RCC 7860 (cell line): Measurements from ENCODE around the gene KY.
A peak's percentile ranks its signal among the peaks of the same experiment; 100 is the strongest.

ENCODE experiments used
- DNase-seq: peaks from one replicate; pipeline ENCODE4 v3.0.0-alpha.2; 2015; ENCODE audit warnings: low spot score
- FAIRE-seq: peaks from 2 replicates; lab custom pipeline; 2012; peaks lifted over from hg19 to GRCh38; lab: Jason Lieb, UNC

KY gene

DNA sequence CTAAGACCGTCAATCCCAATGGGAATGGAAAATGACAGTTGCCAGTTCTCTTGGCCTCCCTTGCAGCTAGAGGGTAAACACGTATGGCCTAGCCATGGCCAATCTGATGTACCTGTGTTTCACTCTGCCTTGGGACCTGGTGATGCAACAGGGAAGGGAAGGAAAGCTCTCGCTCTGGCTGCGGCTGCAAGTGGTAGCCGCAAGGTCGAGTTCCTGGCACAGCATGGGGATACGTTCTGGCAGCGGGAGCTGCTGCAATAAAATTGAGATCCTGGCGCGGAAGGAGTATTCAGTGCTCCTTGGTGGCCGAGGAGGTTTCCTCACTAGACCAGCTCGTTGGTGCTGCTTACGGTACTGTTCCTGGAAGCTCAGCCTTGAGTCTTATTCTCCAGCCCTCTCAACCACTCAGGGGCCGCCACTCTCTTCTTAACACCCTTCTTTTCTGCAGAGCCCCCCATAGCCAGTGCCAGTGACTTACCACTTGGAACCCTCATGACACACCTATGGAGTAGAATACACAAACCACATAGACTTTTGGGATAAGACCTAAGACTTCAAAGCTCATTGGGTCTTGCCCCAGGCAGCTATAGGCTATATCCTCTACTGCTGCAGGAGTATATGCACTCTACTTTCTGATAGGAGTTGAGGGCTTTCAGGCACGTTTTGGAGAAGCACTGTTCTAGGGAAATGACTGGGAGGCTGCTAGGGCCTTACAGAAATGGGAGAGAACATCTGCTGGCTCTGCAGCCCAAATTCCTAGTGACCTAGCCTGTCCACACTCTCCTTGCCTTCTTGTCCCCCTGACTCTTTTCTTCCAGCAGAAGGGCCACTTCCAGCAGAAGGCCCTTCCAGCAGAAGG is 2.7 kb downstream of the KY start:
- no peak for DNase-seq
- FAIRE-seq = no peak

DNA sequence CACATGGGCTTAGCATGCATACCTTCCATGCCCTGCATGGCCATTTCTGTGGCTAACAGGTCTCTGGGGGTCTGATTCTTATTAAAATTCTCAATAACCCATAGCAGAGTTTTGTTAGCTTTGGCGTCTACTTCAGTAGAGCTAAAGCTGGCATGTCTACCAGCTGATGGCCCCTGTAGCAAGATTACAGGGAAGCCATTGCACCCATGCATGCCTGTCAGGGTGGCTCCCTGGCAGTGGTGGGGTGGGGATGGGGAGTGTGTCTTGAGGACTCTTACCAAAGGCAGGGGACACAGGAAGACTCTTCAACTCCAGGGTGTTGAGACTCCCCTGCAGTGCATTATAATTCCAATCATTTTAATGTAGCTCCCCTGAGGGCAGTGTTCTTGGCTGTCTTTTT is 4.7 kb downstream of the KY start:
- FAIRE-seq (no peak), DNase-seq (no peak)

DNA sequence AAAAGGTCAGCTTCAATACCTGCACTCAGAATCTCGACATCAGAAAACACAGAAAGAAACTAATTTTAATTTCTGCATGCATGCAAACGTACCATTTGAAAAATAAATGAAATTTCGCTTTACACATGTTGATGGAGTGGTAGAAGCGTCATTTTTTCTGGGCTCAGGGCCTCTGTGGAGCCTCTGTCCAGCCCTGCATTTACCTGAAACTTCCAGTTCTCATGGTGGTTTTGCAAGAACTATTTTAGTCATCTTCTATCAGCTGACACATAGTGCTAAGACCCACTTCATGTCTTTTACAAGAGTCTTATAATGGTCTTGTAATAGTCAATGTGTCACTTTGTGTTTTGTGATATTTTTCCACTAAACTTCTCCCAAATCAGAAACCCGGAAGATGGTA is 5.3 kb downstream of the KY start:
- FAIRE-seq (no peak), DNase-seq (no peak)

DNA sequence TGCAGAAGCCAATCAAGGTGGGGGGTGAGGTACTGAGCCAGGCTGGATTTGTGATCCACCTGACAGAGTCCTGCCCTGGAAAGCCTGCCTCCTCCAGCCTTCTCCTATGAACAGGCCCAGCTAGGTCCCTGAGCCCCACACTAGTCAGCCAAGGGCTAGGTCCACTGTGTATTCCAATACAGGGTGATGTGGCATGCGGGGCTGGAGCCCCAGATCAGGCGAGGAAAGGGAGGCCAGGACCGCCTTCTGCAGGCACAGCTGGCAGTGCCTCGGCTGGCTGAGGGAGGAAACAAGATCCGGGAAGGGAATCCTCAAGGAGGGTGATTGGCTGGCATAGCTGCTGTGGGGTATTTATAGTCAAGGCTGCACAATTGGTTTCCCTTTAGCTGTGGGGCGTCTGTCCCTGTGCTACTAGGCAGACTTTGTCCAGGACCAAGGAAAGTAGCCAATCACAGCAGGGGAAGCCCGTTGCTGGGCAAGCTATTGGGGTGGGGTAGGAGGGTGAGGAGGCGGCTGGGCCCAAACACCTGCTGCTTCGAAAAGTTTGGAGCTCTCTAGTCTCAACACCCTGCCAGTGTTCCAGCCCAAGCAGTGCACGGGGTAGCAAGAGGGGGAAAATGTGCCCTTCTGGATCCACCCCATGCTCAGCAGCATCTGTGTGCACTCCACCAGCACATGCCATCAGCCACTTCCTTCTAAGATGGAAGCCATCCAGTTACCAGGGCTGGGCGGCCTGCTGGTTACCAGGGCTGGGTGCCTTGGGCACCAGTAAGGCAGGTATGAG is 5.9 kb downstream of the KY start:
- DNase-seq (no peak), FAIRE-seq (no peak)

- FAIRE-seq = no peak
Observed at GRCh38 chr3:134643150-134643675, 7.6 kb downstream of the KY start.

GRCh38 chr3:134642445-134643149 is 8.2 kb downstream of the KY start:
- DNase-seq (no peak), FAIRE-seq (no peak)

More at GRCh38 chr3:134643150-134643675, 7.6 kb downstream of the KY start:
- DNase-seq = no peak

- FAIRE-seq (no peak), DNase-seq (no peak)
Observed at GRCh38 chr3:134641671-134642300, 9.0 kb downstream of the KY start.

- FAIRE-seq (no peak), DNase-seq (peak; percentile 24)
Observed at GRCh38 chr3:134640872-134641470, 9.9 kb downstream of the KY start.

- no peak for DNase-seq
- FAIRE-seq = no peak
Observed at GRCh38 chr3:134640378-134640777, 10.4 kb downstream of the KY start.

- FAIRE-seq (no peak), DNase-seq (no peak)
Observed at GRCh38 chr3:134638385-134639030, 12.3 kb downstream of the KY start.

DNA sequence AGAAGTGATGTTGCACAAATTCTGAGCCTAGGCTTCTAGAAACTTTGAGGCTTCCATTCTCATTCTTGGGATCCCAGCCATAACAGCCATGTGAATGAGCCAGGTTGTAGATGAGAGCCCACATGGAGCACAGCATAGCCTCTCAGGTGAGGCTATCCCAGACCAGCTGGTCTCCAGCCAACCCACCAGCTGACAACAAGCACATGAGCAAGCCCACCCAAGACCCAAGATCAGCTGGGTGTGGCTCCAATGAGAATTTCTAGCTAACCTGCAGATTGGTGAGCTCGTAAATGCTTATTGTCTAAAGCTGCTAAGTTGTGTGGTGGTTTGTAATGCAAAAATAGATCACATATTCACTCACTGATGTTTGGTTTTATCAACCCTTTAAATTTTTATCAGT is 14.4 kb downstream of the KY start:
- no peak for DNase-seq
- no peak for FAIRE-seq

GRCh38 chr3:134630506-134630905 is 20.3 kb downstream of the KY start:
- peak; percentile 39 for FAIRE-seq
- DNase-seq = peak; percentile 33

DNA sequence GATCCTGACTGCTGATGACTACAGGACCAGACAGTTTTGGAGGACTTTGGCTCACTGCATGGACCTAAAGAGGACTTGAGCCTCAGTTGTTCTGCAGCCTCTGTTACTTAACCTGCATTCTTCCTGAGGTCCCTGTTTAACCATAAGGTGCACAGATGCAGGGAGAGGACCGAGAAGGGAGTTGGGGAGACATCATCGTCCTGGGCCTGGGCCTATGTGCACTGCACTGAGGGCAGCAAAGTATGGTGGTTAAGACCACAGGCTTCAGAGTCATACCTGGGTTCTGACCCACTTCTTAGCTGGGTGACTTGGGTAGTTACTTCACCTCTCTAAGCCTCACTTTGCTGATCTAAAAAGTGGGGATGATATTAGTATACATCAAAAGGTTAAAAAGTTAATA is 21.9 kb downstream of the KY start:
- FAIRE-seq (no peak), DNase-seq (no peak)

- peak; percentile 14 for FAIRE-seq
- peak; percentile 47 for DNase-seq
Observed at GRCh38 chr3:134627831-134628230, 23.0 kb downstream of the KY start.

DNA sequence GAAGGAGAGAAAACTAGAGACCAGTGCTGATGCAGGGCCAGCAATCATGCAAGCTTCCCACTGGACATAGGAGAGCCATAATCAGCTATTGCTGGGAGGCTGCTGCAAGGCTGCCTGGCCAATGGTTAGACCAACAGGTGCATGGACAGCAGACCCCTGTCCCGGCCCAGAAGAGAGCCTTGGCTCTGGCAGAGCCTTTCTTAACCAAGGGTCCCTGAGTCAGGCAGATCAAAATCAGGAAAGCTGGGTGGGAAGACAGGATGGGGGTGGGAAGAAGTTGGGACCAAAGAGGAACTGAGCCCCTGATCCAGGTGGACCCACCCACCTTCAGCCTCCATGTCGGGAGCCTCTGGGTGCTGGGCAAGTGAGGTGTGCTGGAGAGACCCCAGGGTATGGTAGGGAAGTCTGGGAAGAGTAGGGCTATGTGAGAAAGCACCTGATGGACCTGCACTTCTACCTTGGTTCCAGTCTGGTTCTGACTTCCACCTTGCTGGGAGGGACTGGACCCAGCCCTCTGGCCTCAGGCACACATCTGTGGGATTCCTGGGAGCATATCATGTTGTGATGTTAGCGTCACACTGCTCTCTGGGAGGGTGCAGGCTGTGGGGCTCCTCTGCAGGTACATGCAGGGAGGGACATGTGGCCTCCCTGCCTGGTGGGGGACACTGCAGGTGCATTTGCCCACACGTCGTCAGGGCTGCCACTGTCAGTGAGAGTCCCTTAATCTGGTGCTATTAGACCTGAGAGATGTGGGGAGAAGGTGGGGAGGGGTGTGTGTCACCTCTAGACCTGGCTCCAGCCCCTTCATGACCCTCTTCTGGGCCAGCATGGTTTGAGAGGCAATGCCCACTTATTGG is 24.7 kb downstream of the KY start:
- DNase-seq = no peak
- no peak for FAIRE-seq

DNA sequence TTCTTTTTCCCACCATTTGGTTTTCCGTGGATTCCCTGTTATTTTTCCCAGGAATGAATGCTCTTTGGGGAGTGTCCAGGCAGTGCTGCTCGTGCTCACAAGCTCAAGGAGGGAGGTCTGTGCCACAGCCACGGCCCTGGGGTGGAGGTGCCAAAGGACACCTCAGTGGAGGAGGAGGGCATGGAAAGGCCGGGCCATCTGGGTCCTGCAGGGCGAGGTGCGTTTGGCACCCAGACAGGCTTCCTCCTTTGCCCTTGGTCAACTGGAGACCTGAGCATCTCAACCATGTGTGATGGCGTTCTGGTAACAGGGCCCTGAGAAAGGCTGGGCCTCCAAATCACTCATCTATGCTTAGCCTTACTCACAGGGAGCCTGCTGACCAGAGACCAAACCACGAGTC is 25.4 kb downstream of the KY start:
- DNase-seq (no peak), FAIRE-seq (no peak)

DNA sequence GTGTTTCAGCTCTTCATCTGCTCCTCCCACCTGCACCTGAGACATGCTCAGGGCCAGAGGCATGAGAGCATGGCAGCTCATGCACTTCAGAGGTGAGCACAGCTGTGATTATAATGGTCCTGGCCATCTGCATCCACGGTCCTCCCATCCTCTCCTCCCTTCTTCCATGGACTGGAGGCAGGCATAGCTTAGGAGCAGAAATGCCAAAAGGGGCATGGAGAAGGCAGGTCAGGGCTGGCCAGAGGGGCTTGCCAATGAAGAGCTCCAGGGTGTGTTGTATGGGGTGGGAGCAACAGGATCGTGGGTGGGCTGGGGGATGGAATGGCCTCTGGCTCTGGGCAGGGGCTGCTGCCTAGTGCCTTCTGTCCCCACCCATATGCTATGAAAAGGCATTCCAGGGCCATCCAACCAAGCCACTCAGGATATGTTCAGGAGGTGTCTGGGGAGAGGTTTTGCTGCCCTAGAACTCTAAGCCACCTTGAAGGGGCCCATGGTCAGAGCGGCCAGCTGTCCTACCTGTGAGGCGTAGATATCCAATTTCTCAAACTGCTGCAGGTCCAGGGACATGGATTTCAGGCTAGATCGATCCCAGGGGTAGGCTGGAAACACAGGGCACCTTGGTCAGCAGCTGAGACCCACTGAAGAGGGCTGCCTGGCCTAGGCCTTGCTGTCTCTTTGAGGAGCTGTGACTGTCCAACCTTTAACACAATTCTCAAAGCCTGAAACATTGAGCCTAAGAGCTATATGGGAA is 26.1 kb downstream of the KY start:
- DNase-seq (no peak), FAIRE-seq (no peak)

DNA sequence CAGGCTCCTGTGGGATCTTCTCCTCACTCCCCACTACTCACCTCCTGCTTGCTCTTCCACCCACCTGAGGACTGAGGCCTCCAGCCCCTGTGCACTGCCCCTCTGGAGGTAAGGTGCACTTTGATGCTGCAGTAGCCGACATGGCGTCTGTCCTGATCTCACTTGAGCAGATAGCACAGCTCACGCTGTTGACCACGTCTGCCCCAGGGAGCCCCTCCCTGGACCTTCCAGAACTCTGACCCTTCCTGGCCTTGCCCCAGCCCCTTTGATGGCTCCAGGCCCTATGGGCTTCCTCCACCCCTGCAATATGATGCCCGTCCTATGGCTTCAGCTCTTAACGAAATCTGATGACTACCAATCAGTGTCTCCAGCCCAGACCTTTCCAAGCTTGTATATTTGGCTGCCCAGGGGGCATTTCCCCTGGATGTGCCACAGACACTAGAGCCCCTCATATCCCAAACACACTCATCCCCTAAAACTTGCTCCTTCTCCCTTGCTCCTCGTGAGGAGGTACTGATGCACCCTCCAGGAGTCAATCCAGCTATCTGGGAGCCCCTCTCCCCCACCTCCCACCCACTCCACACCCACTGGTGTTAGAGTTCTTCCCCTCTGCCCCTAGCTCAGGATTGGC is 27.1 kb downstream of the KY start:
- DNase-seq (no peak), FAIRE-seq (no peak)
